HG02885 (cell line): ENCODE data around the gene NTRK2.

ENCODE experiments used
- ATAC-seq: cut with Tn5 transposase; IDR thresholded peaks from one replicate; pipeline ENCODE4 v1.9.1; 2021; ENCODE audit warnings: mild to moderate bottlenecking; ENCODE audit not compliant: unreplicated experiment, poor library complexity

NTRK2 gene

GRCh38 chr9:84669288-84670137 lies at the start of gene NTRK2:
Gene NTRK2 (plus strand): TSS chr9:84669729. CDS start chr9:84670749, 1,020 bp downstream.
- no peak for ATAC-seq

- no peak for ATAC-seq
Measured at GRCh38 chr9:84620338-84620737, 49.2 kb upstream of the NTRK2 start.

- ATAC-seq = no peak
Measured at GRCh38 chr9:84621811-84622210, 47.7 kb upstream of the NTRK2 start.

GRCh38 chr9:84622981-84623380 lies 46.5 kb upstream of the NTRK2 start:
- ATAC-seq = no peak

GRCh38 chr9:84636436-84636835 lies 33.1 kb upstream of the NTRK2 start:
- no peak for ATAC-seq

- ATAC-seq = no peak
Measured at GRCh38 chr9:84642553-84643141, 26.9 kb upstream of the NTRK2 start.

- ATAC-seq = no peak
Measured at GRCh38 chr9:84647699-84648098, 21.8 kb upstream of the NTRK2 start.

- no peak for ATAC-seq
Measured at GRCh38 chr9:84652496-84653120, 16.9 kb upstream of the NTRK2 start.

GRCh38 chr9:84655447-84655846 lies 14.1 kb upstream of the NTRK2 start:
- no peak for ATAC-seq

- no peak for ATAC-seq
Measured at GRCh38 chr9:84659313-84659712, 10.2 kb upstream of the NTRK2 start.

- no peak for ATAC-seq
Measured at GRCh38 chr9:84659773-84660172, 9.8 kb upstream of the NTRK2 start.

GRCh38 chr9:84667571-84668195 lies 1.8 kb upstream of the NTRK2 start:
- ATAC-seq = peak; percentile 33

- ATAC-seq = peak; percentile 52
Measured at GRCh38 chr9:84668196-84669012, 1.1 kb upstream of the NTRK2 start.

GRCh38 chr9:84669013-84669287 lies 579 bp upstream of the NTRK2 start:
- ATAC-seq = no peak

GRCh38 chr9:84670138-84671041 lies 861 bp downstream of the NTRK2 start:
- no peak for ATAC-seq

GRCh38 chr9:84671586-84672521 lies 2.3 kb downstream of the NTRK2 start:
- no peak for ATAC-seq

GRCh38 chr9:84673806-84674205 lies 4.3 kb downstream of the NTRK2 start:
- no peak for ATAC-seq

- no peak for ATAC-seq
Measured at GRCh38 chr9:84677080-84677479, 7.6 kb downstream of the NTRK2 start.
